GM12892 (cell line): ENCODE results near the gene FILIP1L.

ENCODE experiments used
- POLR2A ChIP-seq: IDR thresholded peaks from 2 replicates; pipeline ENCODE4 v1.6.1; 2011; ENCODE audit warnings: low read depth, low read length, control low read depth
- POLR2AphosphoS5 ChIP-seq: IDR thresholded peaks from 2 replicates; pipeline ENCODE4 v1.6.1; 2011; ENCODE audit warnings: low read depth, low read length, control low read depth
- TAF1 ChIP-seq: IDR thresholded peaks from 2 replicates; pipeline ENCODE4 v1.6.1; 2011; ENCODE audit warnings: low read depth, mild to moderate bottlenecking, control low read depth, low read length, borderline replicate concordance

GRCh38 chr3:100001083-100001482, 113.2 kb downstream of the FILIP1L start:
- TF ChIP-seq POLR2AphosphoS5 (no peak), TAF1 (no peak), POLR2A (no peak)
